HG02973 (cell line): ENCODE results near the gene RNF20.
"Not testable (repeated sequence)": the region's sequence is repeated elsewhere in the genome, so short reads cannot be mapped to it uniquely, and the experiment has no call there.

Source experiments
- ATAC-seq: cut with Tn5 transposase; IDR thresholded peaks from one replicate; pipeline ENCODE4 v1.9.1; 2021; ENCODE audit warnings: moderate library complexity; ENCODE audit not compliant: unreplicated experiment

The RNF20 gene

GRCh38 chr9:101587332-101588043 is 53.8 kb downstream of the RNF20 start:
- ATAC-seq = no peak

- ATAC-seq = not testable (repeated sequence)
Observed at GRCh38 chr9:101590074-101590473, 56.4 kb downstream of the RNF20 start.

- ATAC-seq = no peak
Observed at GRCh38 chr9:101590901-101591300, 57.2 kb downstream of the RNF20 start.

GRCh38 chr9:101591787-101592446 is 58.3 kb downstream of the RNF20 start:
- no peak for ATAC-seq

- no peak for ATAC-seq
Observed at GRCh38 chr9:101592788-101593187, 59.1 kb downstream of the RNF20 start.

GRCh38 chr9:101593345-101593744 is 59.7 kb downstream of the RNF20 start:
- ATAC-seq = no peak

GRCh38 chr9:101594796-101595195 is 61.1 kb downstream of the RNF20 start, which contains the start of gene PPP3R2:
PPP3R2 (minus strand) TSS chr9:101594969; CDS start chr9:101594921, 48 bp downstream.
- no peak for ATAC-seq

- peak; percentile 75 for ATAC-seq
Observed at GRCh38 chr9:101601904-101602765, 68.5 kb downstream of the RNF20 start.

- ATAC-seq = no peak
Observed at GRCh38 chr9:101604296-101604695, 70.6 kb downstream of the RNF20 start.

GRCh38 chr9:101605547-101605946 is 71.9 kb downstream of the RNF20 start:
- no peak for ATAC-seq
